Measurements from ENCODE around the gene PCGF6. TPM values are rescaled to one million over a fixed set of nuclear protein-coding genes. Genes with fewer than 3 reads are reported as not detected.

PCGF6 gene
- total RNA-seq, 1 donor from 2014 or later = 10.3 TPM

DNA sequence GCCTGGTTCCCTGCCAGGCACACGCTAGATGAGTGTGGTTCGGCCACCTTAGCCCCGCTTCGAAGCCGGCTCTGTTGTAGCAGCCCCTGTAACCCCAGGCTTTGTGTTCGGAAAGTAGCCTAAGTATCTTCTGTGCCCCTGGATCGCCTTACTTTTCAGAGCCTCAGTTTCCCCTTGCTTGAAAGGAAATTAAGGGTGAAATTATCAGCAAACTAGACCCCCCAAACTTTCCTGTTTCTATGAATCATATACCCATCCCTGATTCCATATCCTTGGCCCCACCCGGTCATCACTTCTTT lies 45.8 kb upstream of the PCGF6 start:
- peaks cover 19% of the 10 kb centered on the region for H3K36me3 Mint-ChIP-seq (ENCODE audit: low read depth, unreplicated experiment)
- H3K79me2 ChIP-seq (ENCODE audit: insufficient read depth, low read length) = peaks cover 88% of the 10 kb centered on the region
- H3K27ac ChIP-seq (ENCODE audit: low read depth, low read length) = peak overlapping the region; percentile 69
- H3K4me1 Mint-ChIP-seq (ENCODE audit: low read depth, unreplicated experiment) = peaks cover 29% of the 10 kb centered on the region
- peaks cover 34% of the 10 kb centered on the region for H4K20me1 ChIP-seq (ENCODE audit: insufficient read depth, low read length)
- H3K4me3 ChIP-seq (ENCODE audit: insufficient read depth, low read depth, low read length) = peak overlapping the region; percentile 100
- H3K27ac Mint-ChIP-seq (ENCODE audit: unreplicated experiment) = peak overlapping the region; percentile 95
- no peaks in the 10 kb centered on the region for H3K9me3 ChIP-seq (ENCODE audit: insufficient read depth, low read depth, low read length)
- peak overlapping the region; percentile 99 for H3K4me3 Mint-ChIP-seq (ENCODE audit: unreplicated experiment)
- H3K9ac ChIP-seq (ENCODE audit: low read length) = peak overlapping the region; percentile 97
- H3K4me1 ChIP-seq (ENCODE audit: insufficient read depth, low read length) = peaks cover 26% of the 10 kb centered on the region
- H3K27me3 ChIP-seq (ENCODE audit: insufficient read depth, low read length) = no peaks in the 10 kb centered on the region
- H3K4me2 ChIP-seq (ENCODE audit: low read length) = peak overlapping the region; percentile 96
- DNase-seq (ENCODE audit: low read depth) = no peak
- peaks cover 35% of the 10 kb centered on the region for H3K36me3 ChIP-seq (ENCODE audit: insufficient read depth, low read length)
- H2AFZ ChIP-seq (ENCODE audit: low read depth, low read length) = peak overlapping the region; percentile 96
- no peaks in the 10 kb centered on the region for H3K27me3 Mint-ChIP-seq (ENCODE audit: low read depth, unreplicated experiment)
- peaks cover 2% of the 10 kb centered on the region for H3K9me3 Mint-ChIP-seq (ENCODE audit: unreplicated experiment)
- TF ChIP-seq, protein P1, sequence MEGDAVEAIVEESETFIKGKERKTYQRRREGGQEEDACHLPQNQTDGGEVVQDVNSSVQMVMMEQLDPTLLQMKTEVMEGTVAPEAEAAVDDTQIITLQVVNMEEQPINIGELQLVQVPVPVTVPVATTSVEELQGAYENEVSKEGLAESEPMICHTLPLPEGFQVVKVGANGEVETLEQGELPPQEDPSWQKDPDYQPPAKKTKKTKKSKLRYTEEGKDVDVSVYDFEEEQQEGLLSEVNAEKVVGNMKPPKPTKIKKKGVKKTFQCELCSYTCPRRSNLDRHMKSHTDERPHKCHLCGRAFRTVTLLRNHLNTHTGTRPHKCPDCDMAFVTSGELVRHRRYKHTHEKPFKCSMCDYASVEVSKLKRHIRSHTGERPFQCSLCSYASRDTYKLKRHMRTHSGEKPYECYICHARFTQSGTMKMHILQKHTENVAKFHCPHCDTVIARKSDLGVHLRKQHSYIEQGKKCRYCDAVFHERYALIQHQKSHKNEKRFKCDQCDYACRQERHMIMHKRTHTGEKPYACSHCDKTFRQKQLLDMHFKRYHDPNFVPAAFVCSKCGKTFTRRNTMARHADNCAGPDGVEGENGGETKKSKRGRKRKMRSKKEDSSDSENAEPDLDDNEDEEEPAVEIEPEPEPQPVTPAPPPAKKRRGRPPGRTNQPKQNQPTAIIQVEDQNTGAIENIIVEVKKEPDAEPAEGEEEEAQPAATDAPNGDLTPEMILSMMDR (IDR thresholded peaks at IDR 0.05; ENCODE audit: insufficient read depth, low read depth, low read length) = no peak
- no peak for TF ChIP-seq EZH2 (IDR thresholded peaks at IDR 0.05; ENCODE audit: insufficient read depth, low read length)
- no peak for FAIRE-seq

DNA sequence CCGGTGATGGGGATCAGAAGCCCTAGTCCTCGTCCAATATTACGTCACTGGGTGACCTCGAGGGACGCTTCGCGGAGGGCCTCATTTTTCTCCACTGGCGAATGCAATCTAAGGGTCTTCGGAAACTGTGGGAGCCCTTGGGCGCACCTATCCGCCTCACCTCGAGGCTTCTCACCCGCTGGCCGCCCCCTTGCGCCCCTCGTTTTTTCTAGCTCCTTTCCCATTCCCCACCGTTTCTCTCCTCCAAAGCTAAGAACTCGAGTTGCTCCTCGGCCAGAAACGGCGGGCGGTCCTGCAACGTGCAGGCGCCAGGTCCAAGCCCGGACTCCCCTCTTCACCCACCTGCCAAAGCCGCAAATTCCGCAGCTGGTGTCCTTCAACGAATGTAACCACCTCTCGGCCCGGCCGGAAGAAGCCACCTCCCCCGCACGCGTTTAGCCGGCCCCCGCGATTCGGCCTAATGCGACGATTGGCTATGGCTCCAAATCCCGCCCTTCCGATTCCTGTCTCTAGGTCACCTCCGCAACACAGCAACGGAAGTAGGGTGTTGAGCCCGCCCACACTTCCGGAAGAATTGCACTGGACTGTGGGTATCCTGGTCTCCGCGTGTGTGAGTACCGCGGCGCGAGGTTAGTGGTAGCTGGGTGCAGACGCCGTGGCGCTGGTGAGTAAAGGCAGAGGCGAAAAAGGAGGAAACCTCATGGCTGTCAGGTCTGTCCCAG lies 45.3 kb upstream of the PCGF6 start, which contains the start of the genes ATP5MK and PDCD11:
Gene ATP5MK (minus strand): TSS at position 409 of the 722 bp plus-strand sequence. CDS start 4,018 bp downstream, outside the sequence.
Gene PDCD11 (plus strand): TSS at position 560 of the 722 bp plus-strand sequence. CDS start 1,801 bp downstream, outside the sequence.
- peak; percentile 97 for DNase-seq (ENCODE audit: low read depth)
- Histone ChIP-seq H3K9ac (ENCODE audit: low read length) (peak within 1 kb of the TSS; percentile 97), H3K27me3 (ENCODE audit: insufficient read depth, low read length) (no peaks in the 10 kb centered on the region), H3K4me3 (ENCODE audit: insufficient read depth, low read depth, low read length) (peak within 1 kb of the TSS; percentile 100), H3K27ac (ENCODE audit: low read depth, low read length) (peak within 1 kb of the TSS; percentile 82), H3K36me3 (ENCODE audit: insufficient read depth, low read length) (peaks cover 33% of the 10 kb centered on the region), H3K4me1 (ENCODE audit: insufficient read depth, low read length) (peaks cover 26% of the 10 kb centered on the region), H4K20me1 (ENCODE audit: insufficient read depth, low read length) (peaks cover 34% of the 10 kb centered on the region), H2AFZ (ENCODE audit: low read depth, low read length) (peak within 1 kb of the TSS; percentile 96), H3K79me2 (ENCODE audit: insufficient read depth, low read length) (peaks cover 88% of the 10 kb centered on the region), H3K4me2 (ENCODE audit: low read length) (peak within 1 kb of the TSS; percentile 96), H3K9me3 (ENCODE audit: insufficient read depth, low read depth, low read length) (no peaks in the 10 kb centered on the region)
- Mint-ChIP-seq H3K36me3 (ENCODE audit: low read depth, unreplicated experiment) (peaks cover 19% of the 10 kb centered on the region), H3K27ac (ENCODE audit: unreplicated experiment) (peak within 1 kb of the TSS; percentile 95), H3K4me3 (ENCODE audit: unreplicated experiment) (peak within 1 kb of the TSS; percentile 99), H3K4me1 (ENCODE audit: low read depth, unreplicated experiment) (peaks cover 29% of the 10 kb centered on the region), H3K9me3 (ENCODE audit: unreplicated experiment) (peaks cover 2% of the 10 kb centered on the region), H3K27me3 (ENCODE audit: low read depth, unreplicated experiment) (no peaks in the 10 kb centered on the region)
- peak; percentile 93 for FAIRE-seq
- TF ChIP-seq, protein P1 (IDR thresholded peaks at IDR 0.05; ENCODE audit: insufficient read depth, low read depth, low read length) = peak; percentile 15
- TF ChIP-seq EZH2 (IDR thresholded peaks at IDR 0.05; ENCODE audit: insufficient read depth, low read length) = no peak

DNA sequence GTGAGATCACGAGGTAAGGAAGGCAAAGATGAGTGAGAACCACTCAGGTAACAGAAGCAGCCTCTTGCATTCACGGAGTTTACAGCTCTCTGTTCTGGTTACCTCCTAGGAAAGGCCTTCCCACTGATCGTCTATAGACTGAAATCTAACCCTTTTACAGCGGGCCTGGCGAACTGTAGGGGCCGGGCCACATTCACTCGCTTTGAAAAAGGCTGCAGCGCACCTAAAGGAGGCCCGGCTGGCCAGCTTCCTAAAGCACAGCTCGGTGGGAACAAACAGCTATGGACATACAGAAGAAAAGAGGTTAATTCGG lies 44.8 kb upstream of the PCGF6 start:
- Histone ChIP-seq H3K27ac (ENCODE audit: low read depth, low read length) (peak overlapping the region; percentile 82), H3K36me3 (ENCODE audit: insufficient read depth, low read length) (peaks cover 31% of the 10 kb centered on the region), H2AFZ (ENCODE audit: low read depth, low read length) (peak overlapping the region; percentile 78), H3K9ac (ENCODE audit: low read length) (peak overlapping the region; percentile 97), H3K4me3 (ENCODE audit: insufficient read depth, low read depth, low read length) (peak overlapping the region; percentile 100), H3K4me1 (ENCODE audit: insufficient read depth, low read length) (peaks cover 26% of the 10 kb centered on the region), H4K20me1 (ENCODE audit: insufficient read depth, low read length) (peaks cover 35% of the 10 kb centered on the region), H3K79me2 (ENCODE audit: insufficient read depth, low read length) (peaks cover 85% of the 10 kb centered on the region), H3K27me3 (ENCODE audit: insufficient read depth, low read length) (no peaks in the 10 kb centered on the region), H3K4me2 (ENCODE audit: low read length) (peak overlapping the region; percentile 96), H3K9me3 (ENCODE audit: insufficient read depth, low read depth, low read length) (no peaks in the 10 kb centered on the region)
- Mint-ChIP-seq H3K4me1 (ENCODE audit: low read depth, unreplicated experiment) (peaks cover 29% of the 10 kb centered on the region), H3K36me3 (ENCODE audit: low read depth, unreplicated experiment) (peaks cover 19% of the 10 kb centered on the region), H3K27me3 (ENCODE audit: low read depth, unreplicated experiment) (no peaks in the 10 kb centered on the region), H3K9me3 (ENCODE audit: unreplicated experiment) (peaks cover 2% of the 10 kb centered on the region), H3K4me3 (ENCODE audit: unreplicated experiment) (peak overlapping the region; percentile 99), H3K27ac (ENCODE audit: unreplicated experiment) (peak overlapping the region; percentile 95)
- DNase-seq (ENCODE audit: low read depth) = peak; percentile 5
- TF ChIP-seq EZH2 (IDR thresholded peaks at IDR 0.05; ENCODE audit: insufficient read depth, low read length) = no peak
- TF ChIP-seq, protein P1 (IDR thresholded peaks at IDR 0.05; ENCODE audit: insufficient read depth, low read depth, low read length) = no peak
- no peak for FAIRE-seq

Data from astrocyte (in vitro differentiated cells and primary cell).